ENCODE measurements around the gene FZR1.
"Not testable (repeated sequence)": the region's sequence is repeated elsewhere in the genome, so short reads cannot be mapped to it uniquely, and the experiment has no call there.

FZR1 gene

GRCh38 chr19:3544058-3544376, 37.9 kb downstream of the FZR1 start:
- FAIRE-seq = no peak
- no peak for DNase-seq (ENCODE audit: low spot score)

- DNase-seq (ENCODE audit: low spot score) (peak; percentile 36), FAIRE-seq (no peak)
Measured at GRCh38 chr19:3544742-3545668, 38.9 kb downstream of the FZR1 start.

- no peak for DNase-seq (ENCODE audit: low spot score)
- no peak for FAIRE-seq
Measured at GRCh38 chr19:3545669-3546034, 39.5 kb downstream of the FZR1 start.

- no peak for DNase-seq (ENCODE audit: low spot score)
- no peak for FAIRE-seq
Measured at GRCh38 chr19:3546119-3546518, 40.0 kb downstream of the FZR1 start.

GRCh38 chr19:3547301-3547731, 41.2 kb downstream of the FZR1 start:
- DNase-seq (ENCODE audit: low spot score) = no peak
- FAIRE-seq = no peak

GRCh38 chr19:3547767-3548282, 41.7 kb downstream of the FZR1 start:
- DNase-seq (ENCODE audit: low spot score) (no peak), FAIRE-seq (no peak)

DNA sequence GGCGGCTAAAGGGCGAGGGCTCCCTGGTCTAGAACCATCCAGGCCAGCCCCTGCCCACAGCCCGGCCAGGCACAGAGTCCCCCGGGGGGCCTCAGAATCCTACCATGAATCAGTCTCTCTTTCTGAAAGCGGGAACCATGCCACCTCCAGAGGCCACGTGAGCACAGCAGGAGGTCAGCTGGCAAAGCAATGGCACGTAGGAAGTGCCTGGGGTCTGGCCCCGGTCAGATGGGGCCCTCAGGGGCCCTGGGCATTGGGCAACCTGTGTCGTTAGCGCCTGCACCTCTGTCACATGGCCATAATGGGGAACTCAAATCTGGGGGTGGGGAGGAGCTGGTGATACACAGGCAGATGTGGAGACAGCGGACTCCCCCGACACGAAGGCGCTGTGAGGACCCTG, 42.5 kb downstream of the FZR1 start:
- FAIRE-seq (no peak), DNase-seq (ENCODE audit: low spot score) (no peak)

DNA sequence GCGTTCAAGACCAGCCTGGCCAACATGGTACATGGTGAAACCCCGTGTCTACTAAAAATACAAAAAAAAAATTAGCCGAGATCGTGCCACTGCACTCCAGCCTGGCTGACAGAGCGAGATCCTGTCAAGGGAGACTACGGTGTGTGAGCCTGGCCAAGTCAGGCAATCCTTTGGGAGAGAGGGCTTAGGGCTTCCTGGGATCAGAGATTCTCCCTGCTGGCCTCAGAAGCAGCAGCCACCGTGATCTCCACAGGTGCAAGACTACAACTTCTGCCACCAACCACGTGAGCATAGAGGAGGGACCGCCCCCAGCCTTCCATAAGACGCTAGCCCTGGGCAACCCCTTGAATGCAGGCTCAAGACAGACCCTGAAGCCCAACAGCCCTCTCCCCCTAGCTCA, 43.7 kb downstream of the FZR1 start:
- no peak for DNase-seq (ENCODE audit: low spot score)
- no peak for FAIRE-seq

- DNase-seq (ENCODE audit: low spot score) (no peak), FAIRE-seq (no peak)
Measured at GRCh38 chr19:3550947-3551791, 45.1 kb downstream of the FZR1 start.

- FAIRE-seq (no peak), DNase-seq (ENCODE audit: low spot score) (no peak)
Measured at GRCh38 chr19:3551792-3552095, 45.6 kb downstream of the FZR1 start.

GRCh38 chr19:3554254-3555083, 48.4 kb downstream of the FZR1 start:
- no peak for FAIRE-seq
- no peak for DNase-seq (ENCODE audit: low spot score)

- FAIRE-seq = no peak
- no peak for DNase-seq (ENCODE audit: low spot score)
Measured at GRCh38 chr19:3555653-3556422, 49.7 kb downstream of the FZR1 start.

DNA sequence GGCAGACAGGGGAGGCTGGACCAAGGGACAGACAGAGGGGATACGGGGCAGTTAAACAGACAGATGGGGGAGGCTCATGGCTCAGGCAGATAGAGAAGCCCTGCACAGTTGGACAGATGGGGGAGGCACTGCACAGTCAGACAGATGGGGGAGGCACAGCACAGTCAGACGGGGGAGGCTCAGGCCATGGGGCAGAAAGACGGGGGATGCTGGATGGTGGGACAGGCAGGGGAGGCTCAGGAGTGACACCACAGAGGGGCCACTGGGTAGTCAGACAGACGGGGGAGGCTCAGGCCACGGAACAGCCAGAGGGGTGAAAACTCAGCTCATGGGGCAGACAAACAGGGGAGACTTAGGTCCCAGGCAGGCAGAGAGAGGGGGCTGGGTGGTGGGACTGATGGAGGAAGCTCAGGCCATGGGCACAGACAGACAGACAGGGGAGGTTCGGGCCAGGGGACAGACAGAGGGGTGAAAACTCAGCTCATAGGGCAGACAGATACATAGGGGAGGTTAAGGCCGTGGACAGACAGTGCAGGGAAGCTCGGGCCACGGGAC, 50.4 kb downstream of the FZR1 start:
- DNase-seq (ENCODE audit: low spot score) = no peak
- FAIRE-seq = no peak

DNA sequence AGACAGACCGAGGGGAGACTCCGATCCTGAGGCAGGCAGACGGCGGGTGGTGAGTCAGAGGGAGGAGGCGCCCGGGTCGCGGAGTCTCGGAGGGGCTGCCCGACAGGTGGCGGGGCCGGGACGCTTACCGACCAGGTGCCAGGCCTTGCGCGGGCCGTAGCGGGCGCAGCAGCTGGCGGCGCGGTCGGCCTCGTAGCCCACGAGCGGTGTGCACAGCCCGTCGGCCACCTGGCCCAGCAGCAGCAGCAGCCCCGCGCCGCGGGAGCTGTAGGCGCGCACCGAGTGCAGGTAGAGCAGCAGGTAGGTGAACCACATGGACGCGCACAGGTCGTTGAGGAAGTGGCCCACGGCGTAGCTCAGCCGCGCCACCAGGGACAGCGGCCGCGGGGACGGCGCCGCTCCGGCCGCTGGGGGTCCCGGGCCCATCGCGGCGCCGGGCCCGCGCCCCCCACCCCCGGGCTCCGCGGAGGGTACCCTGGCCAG, 50.9 kb downstream of the FZR1 start:
- peak; percentile 46 for DNase-seq (ENCODE audit: low spot score)
- no peak for FAIRE-seq

DNA sequence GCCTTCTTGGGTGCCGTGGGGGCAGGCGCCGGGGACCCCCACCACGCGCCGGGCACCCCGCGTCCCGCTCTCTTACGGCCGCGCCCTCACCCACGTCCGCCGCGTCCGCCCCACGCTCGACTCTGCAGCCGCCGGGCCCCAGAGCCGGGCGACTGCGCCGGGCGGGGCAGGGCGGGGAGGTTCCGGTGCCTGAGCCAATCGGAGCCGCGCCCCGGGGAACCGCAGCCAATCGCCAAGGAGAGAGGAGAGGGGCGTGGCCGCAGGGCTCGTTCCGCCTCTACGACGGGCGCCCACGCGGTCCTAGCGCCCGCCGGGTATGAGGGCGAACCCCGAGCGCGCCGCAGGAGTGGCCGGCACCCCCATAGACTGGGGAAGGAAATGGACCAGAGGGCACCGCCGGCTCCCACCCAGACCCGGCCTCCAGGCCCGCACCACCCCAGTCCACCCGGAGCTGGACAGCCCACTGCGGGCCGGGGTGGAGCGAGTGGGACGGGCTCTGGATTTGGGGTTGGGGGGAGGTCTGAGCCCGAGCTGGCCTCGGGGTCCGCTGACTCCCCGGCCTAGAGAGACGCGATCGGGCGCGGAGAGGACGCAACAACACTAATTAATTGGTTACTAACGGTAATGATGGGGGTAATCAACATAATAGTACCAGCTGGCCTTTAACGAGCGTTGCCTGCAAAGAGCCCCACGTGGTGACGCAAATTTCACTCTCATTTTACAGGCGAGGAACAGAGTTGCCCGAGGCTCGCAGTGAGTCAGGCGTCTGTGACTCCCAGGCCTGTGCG, 51.5 kb downstream of the FZR1 start, which contains the start of gene MFSD12:
Gene MFSD12, minus strand, starts transcription at position 126 of the 788 bp plus-strand sequence. CDS start 183 bp downstream, outside the sequence.
- peak; percentile 10 for FAIRE-seq
- DNase-seq (ENCODE audit: low spot score) = peak; percentile 79

DNA sequence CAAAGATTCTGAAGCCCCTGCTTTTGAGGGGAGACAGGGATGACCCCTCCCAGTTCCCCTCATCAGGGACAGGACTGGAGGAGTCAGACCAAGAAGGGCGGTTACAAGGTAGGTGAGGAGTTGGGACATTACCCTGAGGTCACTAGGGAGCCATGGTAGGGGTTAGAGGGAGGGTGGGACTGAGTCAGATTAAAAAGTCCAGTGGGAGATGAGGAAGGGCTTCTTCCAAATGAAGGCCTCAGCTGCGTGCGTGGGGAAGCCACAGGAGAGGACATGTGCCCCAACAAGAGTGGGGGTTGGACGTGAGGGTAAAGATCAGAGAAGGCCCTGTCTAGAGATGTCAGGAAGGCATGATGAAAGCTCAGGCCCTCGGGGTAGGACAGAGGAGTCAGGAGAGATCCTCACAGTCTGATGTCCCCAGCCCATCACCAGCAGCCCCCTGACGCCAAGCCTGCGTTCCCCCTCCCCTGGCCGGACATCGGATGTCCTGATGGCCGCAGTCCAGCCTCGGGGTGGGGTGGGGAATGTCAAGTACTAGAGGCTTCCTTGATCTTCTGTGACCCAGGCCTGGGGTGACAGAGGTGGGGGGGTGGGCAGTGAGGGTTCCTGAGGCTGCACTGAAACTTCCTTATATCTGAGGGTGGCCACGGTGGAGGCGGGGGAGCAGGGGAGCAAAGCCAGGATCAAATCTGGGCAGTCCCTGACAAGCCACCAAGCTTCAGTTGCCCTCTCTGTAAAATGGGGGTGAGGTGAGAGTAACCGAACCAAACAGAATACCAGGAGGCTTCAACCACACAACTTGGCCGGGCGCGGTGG, 57.8 kb downstream of the FZR1 start:
- no peak for FAIRE-seq
- DNase-seq (ENCODE audit: low spot score) = no peak

- peak; percentile 55 for FAIRE-seq
- peak; percentile 51 for DNase-seq (ENCODE audit: low spot score)
Measured at GRCh38 chr19:3565139-3565538, 59.0 kb downstream of the FZR1 start.

- FAIRE-seq; DNase-seq (ENCODE audit: low spot score): not testable (repeated sequence)
Measured at GRCh38 chr19:3570042-3570441, 63.9 kb downstream of the FZR1 start.

All from RCC 7860 (cell line).